Stomach smooth muscle (tissue), 2 donors: ENCODE data around the gene CDHR1.

Source experiments
- H3K27ac ChIP-seq: one replicate; pipeline ENCODE4 v1.7.0; 2013; ENCODE audit warnings: mild to moderate bottlenecking, low read length, inconsistent platforms
- H3K27me3 ChIP-seq, 2 donors: one replicate each; pipeline ENCODE4 v1.7.0; 2013; ENCODE audit warnings: low read length in 2 of 2; ENCODE audit not compliant: insufficient read depth in 2 of 2, control insufficient read depth in 1 of 2
- H3K36me3 ChIP-seq, 2 donors: one replicate each; pipeline ENCODE4 v1.7.0; 2013; ENCODE audit warnings: low read length in 2 of 2; ENCODE audit not compliant: control insufficient read depth in 2 of 2, insufficient read depth in 2 of 2
- H3K4me1 ChIP-seq: one replicate; pipeline ENCODE4 v1.7.0; 2013; ENCODE audit warnings: low read length; ENCODE audit not compliant: control insufficient read depth, insufficient read depth
- H3K4me3 ChIP-seq, 2 donors: one replicate each; pipeline ENCODE4 v1.7.0; 2013; ENCODE audit warnings: low read length in 2 of 2
- H3K9ac ChIP-seq, 2 donors: one replicate each; pipeline ENCODE4 v1.7.0; 2013; ENCODE audit warnings: low read length in 2 of 2, mild to moderate bottlenecking in 1 of 2
- H3K9me3 ChIP-seq, 2 donors: one replicate each; pipeline ENCODE4 v1.7.0; 2013; ENCODE audit warnings: low read length in 2 of 2; ENCODE audit not compliant: control insufficient read depth in 2 of 2
- donor health status: healthy.
- donor health status: Pancreatic carcinoma.

Gene CDHR1

GRCh38 chr10:84200537-84201243, 6.4 kb downstream of the CDHR1 start:
- H3K9ac ChIP-seq = no peak overlapping the region

GRCh38 chr10:84201244-84201606, 6.9 kb downstream of the CDHR1 start:
- Histone ChIP-seq H3K4me3 (no peak overlapping the region), H3K36me3 (no peaks in the 10 kb centered on the region), H3K4me1 (peaks cover 14% of the 10 kb centered on the region), H3K9me3 (no peaks in the 10 kb centered on the region), H3K27ac (no peak overlapping the region), H3K27me3 (peaks cover 0 to 2% of the 10 kb centered on the region in 2 donors), H3K9ac (no peak overlapping the region)

More at GRCh38 chr10:84200537-84201243, 6.4 kb downstream of the CDHR1 start:
- Histone ChIP-seq H3K9me3 (no peaks in the 10 kb centered on the region), H3K4me1 (peaks cover 20% of the 10 kb centered on the region), H3K36me3 (no peaks in the 10 kb centered on the region), H3K27me3 (peaks cover under 1 to 6% of the 10 kb centered on the region in 2 donors), H3K27ac (no peak overlapping the region), H3K4me3 (no peak overlapping the region)

GRCh38 chr10:84201682-84202081, 7.3 kb downstream of the CDHR1 start:
- no peak overlapping the region for H3K4me3 ChIP-seq
- no peak overlapping the region for H3K27ac ChIP-seq
- H3K4me1 ChIP-seq = peaks cover 11% of the 10 kb centered on the region
- no peaks in the 10 kb centered on the region for H3K36me3 ChIP-seq
- H3K9ac ChIP-seq = no peak overlapping the region
- no peaks in the 10 kb centered on the region for H3K9me3 ChIP-seq
- peaks cover under 1 to 2% of the 10 kb centered on the region in 2 donors for H3K27me3 ChIP-seq

- H3K4me1 ChIP-seq = peaks cover 4% of the 10 kb centered on the region
- peaks cover 3 to 5% of the 10 kb centered on the region in 2 donors for H3K27me3 ChIP-seq
- H3K9ac ChIP-seq = no peak overlapping the region
- H3K4me3 ChIP-seq = no peak overlapping the region
- H3K27ac ChIP-seq = no peak overlapping the region
- H3K36me3 ChIP-seq = no peaks in the 10 kb centered on the region
- no peaks in the 10 kb centered on the region for H3K9me3 ChIP-seq
These were observed 8.0 kb downstream of the CDHR1 start for GRCh38 chr10:84202349-84202748.

GRCh38 chr10:84204122-84204521, 9.8 kb downstream of the CDHR1 start:
- H3K36me3 ChIP-seq = no peaks in the 10 kb centered on the region
- no peak overlapping the region for H3K4me3 ChIP-seq
- peaks cover 3 to 12% of the 10 kb centered on the region in 2 donors for H3K27me3 ChIP-seq
- no peak overlapping the region for H3K27ac ChIP-seq
- no peak overlapping the region for H3K9ac ChIP-seq
- H3K9me3 ChIP-seq = no peaks in the 10 kb centered on the region
- no peaks in the 10 kb centered on the region for H3K4me1 ChIP-seq

- Histone ChIP-seq H3K9ac (no peak overlapping the region), H3K27ac (no peak overlapping the region), H3K4me1 (no peaks in the 10 kb centered on the region), H3K36me3 (no peaks in the 10 kb centered on the region), H3K4me3 (no peak overlapping the region), H3K9me3 (no peaks in the 10 kb centered on the region), H3K27me3 (peaks cover 3 to 12% of the 10 kb centered on the region in 2 donors)
These were observed 10.3 kb downstream of the CDHR1 start for GRCh38 chr10:84204610-84205009.

GRCh38 chr10:84205049-84205852, 10.9 kb downstream of the CDHR1 start:
- H3K36me3 ChIP-seq = no peaks in the 10 kb centered on the region
- no peak overlapping the region for H3K9ac ChIP-seq
- H3K27me3 ChIP-seq = peaks cover 3 to 12% of the 10 kb centered on the region in 2 donors
- H3K4me1 ChIP-seq = no peaks in the 10 kb centered on the region
- H3K9me3 ChIP-seq = no peaks in the 10 kb centered on the region
- no peak overlapping the region for H3K4me3 ChIP-seq
- no peak overlapping the region for H3K27ac ChIP-seq

GRCh38 chr10:84205853-84206525, 11.7 kb downstream of the CDHR1 start:
- Histone ChIP-seq H3K9ac (no peak overlapping the region), H3K4me1 (no peaks in the 10 kb centered on the region), H3K36me3 (no peaks in the 10 kb centered on the region), H3K27ac (no peak overlapping the region), H3K4me3 (no peak overlapping the region), H3K9me3 (no peaks in the 10 kb centered on the region), H3K27me3 (peaks cover 3 to 12% of the 10 kb centered on the region in 2 donors)

- Histone ChIP-seq H3K4me3 (no peak overlapping the region), H3K27ac (no peak overlapping the region), H3K36me3 (no peaks in the 10 kb centered on the region), H3K27me3 (peaks cover 3 to 11% of the 10 kb centered on the region in 2 donors), H3K9ac (no peak overlapping the region), H3K9me3 (no peaks in the 10 kb centered on the region), H3K4me1 (no peaks in the 10 kb centered on the region)
These were observed 13.7 kb downstream of the CDHR1 start for GRCh38 chr10:84208023-84208422.

GRCh38 chr10:84211566-84211965, 17.2 kb downstream of the CDHR1 start:
- no peak overlapping the region for H3K27ac ChIP-seq
- peaks cover 3 to 14% of the 10 kb centered on the region in 2 donors for H3K27me3 ChIP-seq
- no peak overlapping the region for H3K9ac ChIP-seq

More at GRCh38 chr10:84211566-84211965, 17.2 kb downstream of the CDHR1 start:
- Histone ChIP-seq H3K4me1 (no peaks in the 10 kb centered on the region), H3K36me3 (no peaks in the 10 kb centered on the region), H3K4me3 (no peak overlapping the region), H3K9me3 (no peaks in the 10 kb centered on the region)
